ENCODE data around the gene CCDC88C.

The CCDC88C gene

DNA sequence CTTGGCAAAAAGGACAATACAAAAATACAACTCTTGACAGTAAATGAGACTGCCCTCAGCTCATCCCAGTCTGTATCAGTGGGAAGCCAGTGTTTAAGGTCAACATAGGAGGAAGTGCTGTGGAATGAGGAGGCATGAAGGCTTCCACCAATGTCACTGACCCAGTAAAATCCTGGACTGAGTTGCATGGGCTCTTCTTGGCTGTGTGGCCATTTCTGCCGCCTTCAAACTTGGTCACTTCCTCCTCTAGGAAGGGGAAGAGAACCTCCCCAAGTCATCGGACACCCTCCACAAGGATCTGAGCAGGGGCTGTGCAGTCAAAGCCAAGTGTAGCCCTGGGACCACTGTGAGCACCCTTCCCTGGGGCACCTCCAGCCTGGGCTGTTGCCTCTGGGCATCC is 185.0 kb downstream of the CCDC88C start:
- no peaks in the 10 kb centered on the region for H3K9me3 ChIP-seq (ENCODE audit: insufficient read depth, low read length, severe bottlenecking)
- H2AFZ ChIP-seq (ENCODE audit: low read depth, low read length): no peak overlapping the region
- H4K20me1 ChIP-seq (ENCODE audit: insufficient read depth, low read length): peaks cover 6% of the 10 kb centered on the region; the same call in 1 of the 2 replicates
- no peak overlapping the region for H3K4me2 ChIP-seq (ENCODE audit: insufficient read depth, low read length)
- H3K79me2 ChIP-seq (ENCODE audit: insufficient read depth, low read length): no peaks in the 10 kb centered on the region
- H3K27ac ChIP-seq (ENCODE audit: low read length): 0 out of 2 replicates have a peak overlapping the region, but pooled peaks have one; percentile 22
- H3K36me3 ChIP-seq (ENCODE audit: insufficient read depth, low read length): no peaks in the 10 kb centered on the region
- no peak overlapping the region for H3K9ac ChIP-seq (ENCODE audit: low read depth, low read length)
- peaks cover 47% of the 10 kb centered on the region for H3K4me1 ChIP-seq (ENCODE audit: insufficient read depth, low read length)
- DNase-seq (no peak), ATAC-seq (ENCODE audit: insufficient read depth, low read depth) (no peak)
- no peaks in the 10 kb centered on the region for H3K27me3 ChIP-seq (ENCODE audit: insufficient read depth, low read length, poor library complexity)
- H3K4me3 ChIP-seq (ENCODE audit: low read depth in 1 of 2, low read length in 2 of 2): no peak overlapping the region
- TF ChIP-seq, protein P1, sequence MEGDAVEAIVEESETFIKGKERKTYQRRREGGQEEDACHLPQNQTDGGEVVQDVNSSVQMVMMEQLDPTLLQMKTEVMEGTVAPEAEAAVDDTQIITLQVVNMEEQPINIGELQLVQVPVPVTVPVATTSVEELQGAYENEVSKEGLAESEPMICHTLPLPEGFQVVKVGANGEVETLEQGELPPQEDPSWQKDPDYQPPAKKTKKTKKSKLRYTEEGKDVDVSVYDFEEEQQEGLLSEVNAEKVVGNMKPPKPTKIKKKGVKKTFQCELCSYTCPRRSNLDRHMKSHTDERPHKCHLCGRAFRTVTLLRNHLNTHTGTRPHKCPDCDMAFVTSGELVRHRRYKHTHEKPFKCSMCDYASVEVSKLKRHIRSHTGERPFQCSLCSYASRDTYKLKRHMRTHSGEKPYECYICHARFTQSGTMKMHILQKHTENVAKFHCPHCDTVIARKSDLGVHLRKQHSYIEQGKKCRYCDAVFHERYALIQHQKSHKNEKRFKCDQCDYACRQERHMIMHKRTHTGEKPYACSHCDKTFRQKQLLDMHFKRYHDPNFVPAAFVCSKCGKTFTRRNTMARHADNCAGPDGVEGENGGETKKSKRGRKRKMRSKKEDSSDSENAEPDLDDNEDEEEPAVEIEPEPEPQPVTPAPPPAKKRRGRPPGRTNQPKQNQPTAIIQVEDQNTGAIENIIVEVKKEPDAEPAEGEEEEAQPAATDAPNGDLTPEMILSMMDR (IDR thresholded peaks at IDR 0.05; ENCODE audit: borderline replicate concordance, extremely low read depth, low read length, poor library complexity, severe bottlenecking): no peak
- TF ChIP-seq EZH2 (IDR thresholded peaks at IDR 0.05; ENCODE audit: borderline replicate concordance, low read depth, low read length, severe bottlenecking): no peak

DNA sequence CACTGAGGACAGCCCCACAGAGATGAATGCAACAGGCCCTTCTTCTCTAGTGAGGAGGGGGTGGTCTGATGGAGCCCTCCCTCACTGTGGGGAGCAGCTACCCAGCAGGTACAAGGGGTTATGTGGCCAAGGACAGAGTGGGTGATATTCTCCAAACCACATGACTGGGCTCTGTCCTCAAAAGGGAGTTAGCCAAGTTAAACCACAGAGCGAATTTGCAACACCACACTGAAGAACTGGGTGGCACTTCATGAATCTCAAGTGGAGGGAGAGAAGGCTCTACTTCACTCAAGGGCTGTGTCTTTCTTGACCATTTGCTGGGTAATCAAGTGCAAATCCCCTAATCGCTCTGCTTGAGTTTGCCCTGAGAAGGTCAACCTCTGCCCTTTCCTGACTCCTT is 185.6 kb downstream of the CCDC88C start:
- H3K9me3 ChIP-seq (ENCODE audit: insufficient read depth, low read length, severe bottlenecking): no peaks in the 10 kb centered on the region
- ATAC-seq (ENCODE audit: insufficient read depth, low read depth) (no peak), DNase-seq (no peak)
- H3K4me3 ChIP-seq (ENCODE audit: low read depth in 1 of 2, low read length in 2 of 2): no peak overlapping the region
- no peaks in the 10 kb centered on the region for H3K27me3 ChIP-seq (ENCODE audit: insufficient read depth, low read length, poor library complexity)
- H3K4me2 ChIP-seq (ENCODE audit: insufficient read depth, low read length): no peak overlapping the region
- peaks cover 6% of the 10 kb centered on the region; the same call in 1 of the 2 replicates for H4K20me1 ChIP-seq (ENCODE audit: insufficient read depth, low read length)
- TF ChIP-seq, protein P1 (IDR thresholded peaks at IDR 0.05; ENCODE audit: borderline replicate concordance, extremely low read depth, low read length, poor library complexity, severe bottlenecking): no peak
- TF ChIP-seq EZH2 (IDR thresholded peaks at IDR 0.05; ENCODE audit: borderline replicate concordance, low read depth, low read length, severe bottlenecking): no peak
- H3K4me1 ChIP-seq (ENCODE audit: insufficient read depth, low read length): peaks cover 53% of the 10 kb centered on the region
- peak overlapping the region; percentile 81 for H3K27ac ChIP-seq (ENCODE audit: low read length)
- no peaks in the 10 kb centered on the region for H3K79me2 ChIP-seq (ENCODE audit: insufficient read depth, low read length)
- no peak overlapping the region for H2AFZ ChIP-seq (ENCODE audit: low read depth, low read length)
- no peaks in the 10 kb centered on the region for H3K36me3 ChIP-seq (ENCODE audit: insufficient read depth, low read length)
- H3K9ac ChIP-seq (ENCODE audit: low read depth, low read length): no peak overlapping the region

DNA sequence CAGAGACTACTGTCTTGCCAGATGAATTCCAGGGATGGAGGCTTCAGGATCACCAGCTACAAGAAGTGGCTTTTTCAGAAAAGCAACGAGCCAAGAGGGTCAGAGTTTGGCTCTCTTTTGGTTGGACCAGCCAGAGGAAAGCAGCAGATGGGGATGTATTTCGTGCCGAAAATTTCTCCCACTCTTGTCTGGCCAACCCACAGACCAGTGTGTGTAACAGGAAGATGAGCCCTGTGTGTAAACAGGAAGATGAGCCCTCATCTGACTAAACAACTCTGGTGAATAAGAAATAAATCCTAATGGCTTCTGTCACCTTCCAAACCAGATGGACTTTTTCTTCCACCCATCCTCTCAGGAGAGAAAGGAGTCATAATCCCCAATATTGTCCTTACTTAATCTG is 186.2 kb downstream of the CCDC88C start:
- Histone ChIP-seq H3K4me3 (ENCODE audit: low read depth in 1 of 2, low read length in 2 of 2) (no peak overlapping the region), H3K27ac (ENCODE audit: low read length) (peak overlapping the region; percentile 81), H3K79me2 (ENCODE audit: insufficient read depth, low read length) (no peaks in the 10 kb centered on the region), H4K20me1 (ENCODE audit: insufficient read depth, low read length) (peaks cover 6% of the 10 kb centered on the region; the same call in 1 of the 2 replicates), H3K4me2 (ENCODE audit: insufficient read depth, low read length) (no peak overlapping the region), H3K27me3 (ENCODE audit: insufficient read depth, low read length, poor library complexity) (no peaks in the 10 kb centered on the region), H3K4me1 (ENCODE audit: insufficient read depth, low read length) (peaks cover 58% of the 10 kb centered on the region), H2AFZ (ENCODE audit: low read depth, low read length) (no peak overlapping the region), H3K9me3 (ENCODE audit: insufficient read depth, low read length, severe bottlenecking) (no peaks in the 10 kb centered on the region), H3K36me3 (ENCODE audit: insufficient read depth, low read length) (no peaks in the 10 kb centered on the region), H3K9ac (ENCODE audit: low read depth, low read length) (no peak overlapping the region)
- TF ChIP-seq, protein P1 (IDR thresholded peaks at IDR 0.05; ENCODE audit: borderline replicate concordance, extremely low read depth, low read length, poor library complexity, severe bottlenecking): no peak
- no peak for TF ChIP-seq EZH2 (IDR thresholded peaks at IDR 0.05; ENCODE audit: borderline replicate concordance, low read depth, low read length, severe bottlenecking)
- ATAC-seq (ENCODE audit: insufficient read depth, low read depth): no peak
- DNase-seq: no peak

All from DND-41 (cell line).